GM19438 (cell line): ENCODE measurements around the gene MORC1.
A peak's percentile ranks its signal among the peaks of the same experiment; 100 is the strongest.
"Not testable (repeated sequence)": the region's sequence is repeated elsewhere in the genome, so short reads cannot be mapped to it uniquely, and the experiment has no call there.

ENCODE experiments used
- ATAC-seq: cut with Tn5 transposase; IDR thresholded peaks from one replicate; pipeline ENCODE4 v1.9.1; 2021; ENCODE audit warnings: low read depth; ENCODE audit not compliant: unreplicated experiment

Gene MORC1

GRCh38 chr3:109112946-109113760 is 4.8 kb downstream of the MORC1 start:
- no peak for ATAC-seq

DNA sequence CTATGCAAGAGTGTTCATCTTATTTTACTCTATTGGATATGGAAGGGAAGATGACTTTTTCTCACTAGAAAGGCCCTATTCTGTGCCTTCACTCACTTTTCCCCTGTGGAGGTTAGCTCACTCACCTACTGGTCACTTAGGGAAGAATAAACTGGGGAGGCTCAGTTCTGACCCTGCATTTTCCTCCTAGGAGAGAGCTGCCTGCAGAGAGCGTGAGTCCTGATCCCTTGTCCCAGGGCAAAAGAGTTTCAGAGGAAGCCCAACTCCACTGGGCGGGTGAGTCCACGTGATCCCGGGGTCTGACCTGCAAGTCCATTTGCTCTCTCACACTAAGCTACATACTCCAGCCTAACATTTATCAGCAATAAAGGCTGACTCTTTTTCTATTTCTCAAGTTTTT is 8.4 kb downstream of the MORC1 start:
- no peak for ATAC-seq

DNA sequence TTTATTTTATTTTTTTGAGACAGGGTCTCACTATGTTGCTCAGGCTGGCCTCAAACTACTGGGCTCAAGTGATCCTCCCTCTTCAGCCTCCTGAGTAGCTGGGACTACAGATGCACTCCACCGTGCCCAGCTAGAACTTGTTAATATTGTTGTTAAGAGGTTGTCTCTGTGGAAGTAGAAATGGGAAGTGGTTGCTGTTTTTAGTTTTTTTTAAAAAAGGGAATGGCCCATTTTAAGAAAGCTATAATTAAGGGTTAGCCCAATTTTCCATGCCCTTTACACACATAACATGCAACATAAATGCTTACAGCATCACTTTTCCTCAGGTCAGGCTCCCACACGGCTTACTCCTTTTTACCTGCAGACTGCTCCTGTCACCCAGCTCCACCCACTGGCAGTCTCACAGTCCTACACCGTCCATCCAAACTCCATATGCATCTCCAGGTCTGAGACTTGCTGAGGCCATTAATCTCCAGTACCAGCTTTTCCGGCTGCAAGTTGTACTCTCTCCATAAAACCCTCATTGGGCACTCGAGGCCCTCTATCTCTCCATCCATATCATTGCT is 19.8 kb downstream of the MORC1 start:
- peak; percentile 68 for ATAC-seq

GRCh38 chr3:109095166-109095565 is 22.8 kb downstream of the MORC1 start:
- ATAC-seq = no peak

DNA sequence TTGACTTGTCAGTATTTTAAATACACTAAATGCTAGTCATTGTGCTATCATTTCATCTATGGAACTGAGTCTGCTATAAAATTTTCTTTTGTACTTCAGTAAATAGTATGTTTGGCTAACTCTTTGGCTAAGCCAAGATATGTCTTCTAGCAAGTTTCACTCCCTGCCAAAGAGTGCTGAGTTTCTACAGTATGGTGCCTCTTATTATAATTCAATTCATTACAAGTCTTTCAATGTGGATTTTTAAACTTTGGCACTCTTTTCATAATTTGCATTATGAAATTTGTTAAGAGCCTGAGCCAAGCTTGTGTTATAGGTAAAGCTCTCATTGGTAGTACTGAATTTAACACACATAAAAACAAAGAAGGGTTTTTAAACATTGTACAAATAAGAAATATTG is 24.4 kb downstream of the MORC1 start:
- no peak for ATAC-seq

DNA sequence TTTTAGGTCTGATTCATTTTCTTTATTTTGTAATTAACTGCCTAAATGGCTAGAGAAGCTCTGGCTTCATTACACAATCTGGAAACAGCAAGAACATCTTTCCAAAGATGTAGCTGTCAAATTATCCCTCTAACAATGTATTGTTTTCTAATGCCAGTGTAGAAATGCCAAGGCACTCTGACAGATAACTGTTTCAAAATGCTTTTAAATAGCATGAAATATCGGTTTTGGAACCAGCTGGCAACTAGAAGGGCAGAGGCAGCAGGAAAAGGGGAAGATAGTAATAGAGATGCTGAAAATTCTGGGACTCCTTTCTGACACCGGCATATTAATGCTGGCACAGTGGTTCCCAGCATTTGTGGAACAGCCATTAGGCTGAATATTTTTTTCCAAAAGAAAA is 26.1 kb downstream of the MORC1 start:
- ATAC-seq = no peak

GRCh38 chr3:109089265-109089664 is 28.7 kb downstream of the MORC1 start:
- ATAC-seq = no peak

- ATAC-seq = peak; percentile 99
These were observed 36.0 kb downstream of the MORC1 start for GRCh38 chr3:109081746-109082510.

- ATAC-seq = not testable (repeated sequence)
These were observed 37.8 kb downstream of the MORC1 start for GRCh38 chr3:109080090-109080489.

- no peak for ATAC-seq
These were observed 44.8 kb downstream of the MORC1 start for GRCh38 chr3:109073116-109073515.

- peak; percentile 80 for ATAC-seq
These were observed 45.7 kb downstream of the MORC1 start for GRCh38 chr3:109072194-109072593.

- peak; percentile 60 for ATAC-seq
These were observed 46.4 kb downstream of the MORC1 start for GRCh38 chr3:109071350-109072142.

DNA sequence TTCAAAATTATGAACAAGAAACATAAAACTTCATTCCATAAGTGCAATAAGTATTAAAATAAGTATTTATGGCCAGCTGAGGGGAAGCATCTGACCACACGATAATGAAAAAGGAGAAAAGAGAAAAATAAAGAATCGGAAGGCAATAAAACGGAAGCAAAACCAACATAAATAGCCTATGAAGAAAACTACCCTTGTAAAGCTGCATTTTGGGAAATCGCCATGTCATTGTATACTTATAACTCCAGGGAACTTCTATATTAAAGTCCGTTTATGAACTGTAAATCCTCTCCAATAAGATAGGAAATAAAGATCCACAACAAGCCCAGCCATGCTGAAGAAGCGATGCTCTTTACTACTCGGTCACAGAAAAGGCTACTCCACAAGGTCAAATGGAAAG is 47.7 kb downstream of the MORC1 start:
- no peak for ATAC-seq

- no peak for ATAC-seq
These were observed 51.1 kb downstream of the MORC1 start for GRCh38 chr3:109066864-109067263.

DNA sequence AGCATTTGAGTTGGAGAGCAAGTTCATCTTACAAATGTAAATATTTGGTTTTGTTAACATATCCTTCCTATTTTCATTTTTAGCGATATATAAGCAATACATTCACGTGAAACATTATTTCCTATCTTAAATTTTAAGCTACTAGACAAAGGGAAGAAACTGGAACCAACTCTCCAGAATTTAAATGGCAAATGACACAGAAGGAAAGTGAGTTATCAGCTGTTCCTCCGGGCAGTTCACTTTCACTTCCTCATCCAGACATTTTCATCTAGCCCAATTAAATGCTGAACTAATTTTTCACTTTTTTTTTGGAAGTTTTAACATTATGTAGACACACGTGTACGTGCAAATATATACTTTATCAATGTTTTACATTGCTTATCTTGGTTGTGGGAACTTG is 58.7 kb downstream of the MORC1 start:
- peak; percentile 53 for ATAC-seq

DNA sequence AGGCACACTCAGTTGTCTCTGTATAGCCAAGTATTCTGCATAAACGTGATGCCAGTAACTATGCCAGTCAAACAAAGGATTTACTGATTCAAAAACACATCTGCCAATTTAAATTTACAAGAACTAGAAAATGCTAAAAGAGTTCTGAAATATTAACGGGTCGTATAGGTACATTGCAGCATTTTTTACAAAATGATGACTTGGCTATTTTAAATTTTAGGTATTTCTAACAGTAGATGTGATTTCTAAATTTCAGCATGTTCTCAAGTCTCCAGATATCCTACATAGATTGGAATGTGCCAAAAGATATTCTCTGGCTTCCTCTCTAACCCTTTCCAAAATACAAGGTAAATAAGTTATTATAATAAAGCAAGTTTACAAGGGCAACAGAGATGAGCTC is 60.3 kb downstream of the MORC1 start:
- no peak for ATAC-seq

DNA sequence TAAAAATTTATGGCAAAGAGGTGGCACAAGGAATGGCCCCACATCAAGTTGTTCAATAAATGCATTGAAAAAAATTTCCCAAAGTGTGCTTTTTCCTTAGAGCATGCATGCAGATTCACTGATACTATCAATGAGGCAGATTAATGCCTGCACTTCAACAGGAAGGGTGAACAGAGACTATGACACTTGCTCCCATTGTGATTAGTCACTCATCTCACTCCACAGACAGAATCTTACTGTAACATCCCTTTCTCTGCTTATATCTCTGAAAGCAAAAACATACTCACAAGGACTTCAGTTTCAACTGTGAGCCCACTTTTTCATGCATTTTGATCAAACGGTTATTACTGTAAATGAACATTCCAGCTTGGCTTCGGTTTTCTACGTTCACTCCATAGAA is 60.9 kb downstream of the MORC1 start:
- no peak for ATAC-seq

- no peak for ATAC-seq
These were observed 67.3 kb downstream of the MORC1 start for GRCh38 chr3:109050591-109051167.

GRCh38 chr3:109047366-109047765 is 70.6 kb downstream of the MORC1 start:
- no peak for ATAC-seq

- no peak for ATAC-seq
These were observed 72.5 kb downstream of the MORC1 start for GRCh38 chr3:109045271-109046040.
